K562 (cell line): ENCODE results near the gene PIGN. TPM values are rescaled to one million over a fixed set of nuclear protein-coding genes. Genes with fewer than 3 reads are reported as not detected.

Experiments
- ATAC-seq: fragments of 200-7000 bp; cut with Tn5 transposase; 3 replicates; pipeline ENCODE4 v1.9.1; 2020; ENCODE audit warnings: moderate library complexity
- BruUV-seq: library from RNA; stranded (reverse); fragments of 400-500 nt; replicated peaks from 2 replicates; lab custom pipeline; 2021; lab: Mats Ljungman, UMichigan
- CTCF ChIA-PET: fragments of 300-600 bp; formaldehyde crosslinking; extraction: SDS; loops from one replicate; lab custom pipeline; 2021; ENCODE audit warnings: low intra/inter-chr PET ratio; lab: Yijun Ruan, JAX
- POLR2A ChIA-PET: fragments of 300-600, 350-650 bp; sonication (Branson Sonifier 250); formaldehyde crosslinking; extraction: SDS; loops from one replicate; lab custom pipeline; 2021; ENCODE audit warnings: antibody characterized with exemption, inconsistent platforms; lab: Yijun Ruan, JAX
- DNase-seq, 4 experiments: peaks; one replicate each; pipeline versions ENCODE4 v3.0.0 to v3.0.0-alpha.2; 2011 to 2018; ENCODE audit warnings: low spot score in 3 of 4, mixed read lengths in 3 of 4; ENCODE audit errors: extremely low read depth in 1 of 4
- FAIRE-seq: peaks from 2 replicates; lab custom pipeline; 2011; peaks lifted over from hg19 to GRCh38; lab: Jason Lieb, UNC
- H2AFZ ChIP-seq: 2 replicates; pipeline ENCODE4 v1.6.0; 2011; ENCODE audit warnings: low read depth, low read length, control low read depth, inconsistent platforms
- H3K27ac ChIP-seq: fragments of 200-600 bp; 3 replicates; pipeline ENCODE4 v1.8.0; 2011; ENCODE audit warnings: low read depth, mild to moderate bottlenecking, control low read depth, inconsistent platforms, low read length, moderate library complexity, mixed read lengths; ENCODE audit errors: extremely low read depth
- H3K27me3 ChIP-seq, 2 experiments: fragments of 300-600 bp in 1 of 2; 2 replicates in 1 of 2; 3 replicates in 1 of 2; pipeline versions ENCODE4 v1.6.0 to v1.8.0; 2011; ENCODE audit warnings: inconsistent platforms in 2 of 2, low read length in 2 of 2, mild to moderate bottlenecking in 1 of 2, mixed read lengths in 1 of 2, moderate library complexity in 1 of 2; ENCODE audit not compliant: control insufficient read depth in 2 of 2, insufficient read depth in 2 of 2
- H3K36me3 ChIP-seq: fragments of 300-600 bp; 3 replicates; pipeline ENCODE4 v1.8.0; 2011; ENCODE audit warnings: mild to moderate bottlenecking, low read length, inconsistent platforms; ENCODE audit not compliant: control insufficient read depth, insufficient read depth
- H3K4me1 ChIP-seq, 2 experiments: fragments of 200-600 bp in 1 of 2; replicated peaks in 1 of 2; 2 replicates in 1 of 2; 3 replicates in 1 of 2; pipeline versions ENCODE4 v1.5.1 to v1.8.0; 2011; ENCODE audit warnings: inconsistent platforms in 2 of 2, low read length in 2 of 2, mild to moderate bottlenecking in 1 of 2, mixed read lengths in 1 of 2, moderate library complexity in 1 of 2; ENCODE audit not compliant: control insufficient read depth in 2 of 2, insufficient read depth in 2 of 2
- H3K4me2 ChIP-seq: 2 replicates; pipeline ENCODE4 v1.6.1; 2011; ENCODE audit warnings: low read length, control low read depth, inconsistent platforms, mixed read lengths; ENCODE audit not compliant: insufficient read depth
- H3K4me3 ChIP-seq: fragments of 200-600 bp; sonication (generic), shearing (Covaris generic); 2 replicates; pipeline ENCODE4 v1.5.1; 2016; ENCODE audit warnings: control low read depth, inconsistent platforms
- H3K79me2 ChIP-seq: fragments of 200-600 bp; 3 replicates; pipeline ENCODE4 v1.8.0; 2011; ENCODE audit warnings: low read length, inconsistent platforms; ENCODE audit not compliant: control insufficient read depth, insufficient read depth
- H3K9ac ChIP-seq, 2 experiments: 2 replicates each; pipeline versions ENCODE4 v1.6.0 to v1.6.1; 2011; ENCODE audit warnings: low read depth in 2 of 2, low read length in 2 of 2, control low read depth in 1 of 2, inconsistent platforms in 1 of 2, mild to moderate bottlenecking in 1 of 2, mixed read lengths in 1 of 2; ENCODE audit not compliant: insufficient read depth in 1 of 2
- H3K9me1 ChIP-seq: one replicate; pipeline ENCODE4 v1.6.0; 2011; ENCODE audit warnings: inconsistent platforms, mild to moderate bottlenecking, low read length, moderate library complexity; ENCODE audit not compliant: control insufficient read depth, insufficient read depth
- H3K9me3 ChIP-seq: replicated peaks from 2 replicates; pipeline ENCODE4 v1.5.1; 2011; ENCODE audit warnings: low read depth, low read length, inconsistent platforms; ENCODE audit not compliant: control insufficient read depth, insufficient read depth
- H4K20me1 ChIP-seq: replicated peaks from 2 replicates; pipeline ENCODE4 v1.6.1; 2011; ENCODE audit warnings: low read length, inconsistent platforms, mixed read lengths; ENCODE audit not compliant: control insufficient read depth, insufficient read depth
- ARID1B ChIP-seq: fragments of 450-650 bp; IDR thresholded peaks from 2 replicates; pipeline ENCODE4 v1.6.1; 2016; ENCODE audit warnings: antibody characterized with exemption, mild to moderate bottlenecking, inconsistent platforms
- ATF3 ChIP-seq, 2 experiments: fragments of 450-650 bp in 1 of 2; sonication (generic) in 1 of 2; formaldehyde crosslinking in 1 of 2; IDR thresholded peaks in 1 of 2; conservative IDR thresholded peaks in 1 of 2; 2 replicates each; pipeline versions ENCODE4 v1.6.1 to v1.8.1; 2016 to 2023; ENCODE audit warnings: mild to moderate bottlenecking in 2 of 2, moderate library complexity in 2 of 2, inconsistent platforms in 1 of 2, missing genetic modification reagents in 1 of 2
- C11orf30 ChIP-seq: fragments of 450-650 bp; IDR thresholded peaks from 2 replicates; pipeline ENCODE4 v1.6.1; 2016; ENCODE audit warnings: low read depth, mild to moderate bottlenecking
- FOXA3 ChIP-seq, 2 experiments: fragments of 450-650 bp in 1 of 2; sonication (generic) in 1 of 2; formaldehyde crosslinking; IDR thresholded peaks in 1 of 2; conservative IDR thresholded peaks in 1 of 2; 2 replicates each; pipeline versions ENCODE4 v1.4.0 to v1.8.0; 2020 to 2022; ENCODE audit warnings: mild to moderate bottlenecking in 2 of 2, missing genetic modification reagents in 1 of 2
- MEF2A ChIP-seq: IDR thresholded peaks from 2 replicates; pipeline ENCODE4 v1.6.1; 2011; ENCODE audit warnings: low read depth, mild to moderate bottlenecking, low read length, moderate library complexity; ENCODE audit not compliant: control insufficient read depth
- TCF3 ChIP-seq: sonication (generic); formaldehyde crosslinking; IDR thresholded peaks from 2 replicates; pipeline ENCODE4 v1.4.0; 2020; ENCODE audit warnings: mild to moderate bottlenecking, missing genetic modification reagents
- ZNF121 ChIP-seq: sonication (generic); formaldehyde crosslinking; conservative IDR thresholded peaks from 2 replicates; pipeline ENCODE4 v1.8.0; 2022; ENCODE audit warnings: missing genetic modification reagents
- ZNF77 ChIP-seq: fragments of 250-450 bp; sonication (Bioruptor Pico); IDR thresholded peaks from 2 replicates; pipeline ENCODE4 v1.5.0; 2020
- WGBS: fragments of 100-300 bp; shearing (Covaris generic); methylation state at CpG from one replicate; pipeline ENCODE4 v1.1.6; 2016; ENCODE audit warnings: low coverage, mixed read lengths; ENCODE audit not compliant: insufficient coverage; ENCODE audit errors: missing lambda C conversion rate; 5-methylcytosine and 5-hydroxymethylcytosine counted together
- in situ Hi-C: fragments of 300-500 bp; cut with MboI; formaldehyde crosslinking; loops from 4 replicates; pipeline ENCODE4 v1.15.0; 2018; ENCODE audit warnings: inconsistent platforms, mixed read lengths
- intact Hi-C: fragments of 100-400 bp; cut with micrococcal nuclease; formaldehyde crosslinking; loops from 2 replicates; pipeline ENCODE4 v1.14.2; 2022
- polyA plus RNA-seq, 8 experiments: library from polyadenylated mRNA; depleted of rRNA in 4 of 8; stranded (reverse) in 5 of 8; unstranded in 3 of 8; fragments of >200 nt; fragmentation: Nextera tagmentation in 2 of 8; fragmentation: Illumina TruSeq in 1 of 8; extraction: Ambion mirVana in 2 of 8; extraction: Trizol in 1 of 8; gene quantifications; 2 replicates each; pipeline versions ENCODE4 v1.2.1 to v1.2.3, GENCODE V29; 2011 to 2014; ENCODE audit warnings: inconsistent platforms in 1 of 8, missing spikeins in 1 of 8
- total RNA-seq, 7 experiments: library from RNA; depleted of rRNA in 6 of 7; stranded (reverse); fragments of >200 nt in 6 of 7; fragmentation: Illumina TruSeq in 2 of 7; extraction: Trizol in 2 of 7; gene quantifications; 2 replicates each; pipeline versions ENCODE4 v1.2.1 to v1.2.3, GENCODE V29; 2011 to 2021; ENCODE audit warnings: low replicate concordance in 1 of 7

Gene PIGN
- total and polyA plus RNA-seq, 9 of the 15 experiments (the other 6 are each of a cell fraction or from before 2014, with no cell fraction given), result 9.9 to 25.6 (median 17.3) TPM

GRCh38 chr18:62170857-62171256 is 16.0 kb downstream of the PIGN start:
- CTCF ChIA-PET, result no interaction called here
- Histone ChIP-seq H3K27me3 (no peaks in the 10 kb centered on the region), H3K4me3 (no peak overlapping the region), H3K79me2 (peaks cover 6% of the 10 kb centered on the region; the same call in 1 of the 3 replicates), H3K4me1 (no peaks in the 10 kb centered on the region; a peak in 1 of 5 replicates), H3K36me3 (no peaks in the 10 kb centered on the region), H3K9me3 (no peaks in the 10 kb centered on the region), H3K9ac (no peak overlapping the region), H3K9me1 (no peaks in the 10 kb centered on the region), H4K20me1 (no peaks in the 10 kb centered on the region), H2AFZ (no peak overlapping the region), H3K4me2 (no peak overlapping the region), H3K27ac (peak overlapping the region; percentile 26; the same call in 1 of the 3 replicates)
- ATAC-seq (peak; percentile 74), DNase-seq (peak in 2 of 4 experiments; percentile 7 to 8), FAIRE-seq (no peak)
- BruUV-seq, result no TSS peak
- POLR2A ChIA-PET, result no interaction called here
- in situ Hi-C loops, result no loop called here
- intact Hi-C loops, result no loop called here
- WGBS, result 17% methylated on average over 1 of the region's 1 CpG
- TF ChIP-seq ZNF77, result no peak
- TF ChIP-seq ARID1B, result 0 out of 2 replicates have a peak, but pooled peaks have one; percentile 36
- no peak for TF ChIP-seq ZNF121 (CRISPR knock-in tag)
- peak; percentile 57; the same call in 1 of the 2 replicates for TF ChIP-seq MEF2A
- no peak for TF ChIP-seq FOXA3 (CRISPR knock-in tag; conservative IDR thresholded peaks at IDR 0.05 in 1 of 2, IDR thresholded peaks at IDR 0.05 in 1 of 2)
- TF ChIP-seq TCF3, result peak; percentile 48; the same call in 1 of the 2 replicates
- TF ChIP-seq ATF3 (IDR thresholded peaks at IDR 0.05), result peak; percentile 41; the same call in 1 of the 2 replicates
- TF ChIP-seq ATF3 (CRISPR knock-in tag; conservative IDR thresholded peaks at IDR 0.05), result no peak
- TF ChIP-seq C11orf30, result 0 out of 2 replicates have a peak, but pooled peaks have one; percentile 7
